T-helper 17 cell (primary cell): ENCODE results near the gene DOCK1. TPM values are rescaled to one million over a fixed set of nuclear protein-coding genes. Genes with fewer than 3 reads are reported as not detected.
"Not testable (repeated sequence)": the region's sequence is repeated elsewhere in the genome, so short reads cannot be mapped to it uniquely, and the experiment has no call there.

Experiments
- ATAC-seq: fragments of 150-1000 bp; cut with Tn5 transposase; 2 replicates; pipeline ENCODE4 v1.10.0; 2021; ENCODE audit warnings: mild to moderate bottlenecking, moderate library complexity
- DNase-seq, 3 donors: peaks; one replicate each; pipeline versions ENCODE4 v3.0.0 to v3.0.0-alpha.2; 2020 to 2021
- H3K9me3 ChIP-seq: one replicate; pipeline ENCODE4 v1.7.0; 2013; ENCODE audit warnings: low read length, mild to moderate bottlenecking; ENCODE audit not compliant: control insufficient read depth, poor library complexity, severe bottlenecking
- H3K27ac Mint-ChIP-seq: one replicate; pipeline ENCODE4 v1.8.0; 2022; ENCODE audit warnings: mild to moderate bottlenecking, moderate library complexity, mixed read lengths
- H3K27me3 Mint-ChIP-seq: one replicate; pipeline ENCODE4 v1.8.0; 2022; ENCODE audit warnings: mixed read lengths
- H3K36me3 Mint-ChIP-seq: one replicate; pipeline ENCODE4 v1.8.0; 2022; ENCODE audit warnings: low read depth, mixed read lengths
- H3K4me1 Mint-ChIP-seq: one replicate; pipeline ENCODE4 v1.8.0; 2022; ENCODE audit warnings: mild to moderate bottlenecking, mixed read lengths
- H3K4me3 Mint-ChIP-seq: one replicate; pipeline ENCODE4 v1.8.0; 2022; ENCODE audit warnings: mild to moderate bottlenecking, moderate library complexity, mixed read lengths
- total RNA-seq, 4 donors: library from RNA in 2 of 4; stranded (reverse) in 2 of 4; gene quantifications; one replicate each; pipeline ENCODE4 v1.2.3 and lab custom pipeline; 2022 to 2026

The DOCK1 gene
- total RNA-seq, 2 donors from 2014 or later, result 0.76 TPM; not detected in 1

GRCh38 chr10:126907423-126907970 lies 2.3 kb downstream of the DOCK1 start:
- H3K27me3 Mint-ChIP-seq, result peaks cover 25% of the 10 kb centered on the region
- no peak for DNase-seq
- no peak overlapping the region for H3K4me3 Mint-ChIP-seq
- no peak overlapping the region for H3K27ac Mint-ChIP-seq
- H3K4me1 Mint-ChIP-seq, result no peaks in the 10 kb centered on the region
- no peak for ATAC-seq
- H3K9me3 ChIP-seq, result no peaks in the 10 kb centered on the region
- H3K36me3 Mint-ChIP-seq, result peaks cover 4% of the 10 kb centered on the region

DNA sequence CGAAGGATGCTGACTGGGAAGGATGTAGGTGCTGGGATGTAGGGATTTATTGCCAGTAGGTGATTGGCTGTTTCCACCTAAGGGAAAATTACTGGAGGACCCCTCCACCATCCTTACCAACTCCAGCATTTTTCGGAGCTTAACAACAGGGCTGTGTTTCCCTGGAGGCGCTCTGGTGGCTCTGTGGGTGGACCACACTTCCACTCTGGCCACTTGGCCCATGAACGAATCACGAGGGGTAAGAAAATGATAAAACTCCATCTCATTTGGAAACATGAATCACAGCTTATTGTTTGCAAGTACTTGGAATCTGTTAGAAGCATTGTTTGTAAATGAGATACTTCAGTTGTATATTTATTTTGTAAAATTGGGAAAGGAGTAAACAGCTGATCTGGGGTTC lies 3.0 kb downstream of the DOCK1 start:
- ATAC-seq (no peak), DNase-seq (no peak)
- no peak overlapping the region for H3K4me3 Mint-ChIP-seq
- no peaks in the 10 kb centered on the region for H3K9me3 ChIP-seq
- H3K36me3 Mint-ChIP-seq, result peaks cover 4% of the 10 kb centered on the region
- peaks cover 24% of the 10 kb centered on the region for H3K27me3 Mint-ChIP-seq
- no peak overlapping the region for H3K27ac Mint-ChIP-seq
- H3K4me1 Mint-ChIP-seq, result no peaks in the 10 kb centered on the region

DNA sequence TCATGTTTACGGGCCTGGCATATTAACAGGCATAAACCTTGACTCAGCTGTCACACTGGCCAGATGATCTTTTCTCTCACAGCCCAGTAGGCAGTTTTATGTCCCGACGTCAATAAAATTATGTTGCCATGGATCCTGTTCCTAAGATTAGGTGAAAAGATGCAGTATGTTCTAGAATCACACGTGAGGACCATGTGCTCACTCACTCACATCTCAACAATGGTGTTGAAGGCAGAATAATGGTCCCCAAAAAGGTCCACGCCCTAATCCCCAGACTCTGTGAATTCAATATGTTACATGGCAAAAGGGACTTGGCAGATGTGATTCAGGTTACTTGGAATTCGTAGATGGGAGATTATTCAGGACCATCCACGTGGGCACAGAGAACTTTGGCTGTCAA lies 3.5 kb downstream of the DOCK1 start:
- Mint-ChIP-seq H3K4me1 (no peaks in the 10 kb centered on the region), H3K36me3 (peaks cover 4% of the 10 kb centered on the region), H3K27me3 (peaks cover 19% of the 10 kb centered on the region), H3K27ac (no peak overlapping the region), H3K4me3 (no peak overlapping the region)
- no peaks in the 10 kb centered on the region for H3K9me3 ChIP-seq
- DNase-seq (no peak), ATAC-seq (no peak)

GRCh38 chr10:126909147-126909546 lies 3.9 kb downstream of the DOCK1 start:
- Mint-ChIP-seq H3K4me3 (no peak overlapping the region), H3K4me1 (no peaks in the 10 kb centered on the region), H3K36me3 (peaks cover 4% of the 10 kb centered on the region), H3K27ac (no peak overlapping the region), H3K27me3 (peaks cover 15% of the 10 kb centered on the region)
- no peak for DNase-seq
- no peak for ATAC-seq
- no peaks in the 10 kb centered on the region for H3K9me3 ChIP-seq

GRCh38 chr10:126910196-126910595 lies 5.0 kb downstream of the DOCK1 start:
- Mint-ChIP-seq H3K27me3 (peaks cover 7% of the 10 kb centered on the region), H3K36me3 (no peaks in the 10 kb centered on the region)

DNA sequence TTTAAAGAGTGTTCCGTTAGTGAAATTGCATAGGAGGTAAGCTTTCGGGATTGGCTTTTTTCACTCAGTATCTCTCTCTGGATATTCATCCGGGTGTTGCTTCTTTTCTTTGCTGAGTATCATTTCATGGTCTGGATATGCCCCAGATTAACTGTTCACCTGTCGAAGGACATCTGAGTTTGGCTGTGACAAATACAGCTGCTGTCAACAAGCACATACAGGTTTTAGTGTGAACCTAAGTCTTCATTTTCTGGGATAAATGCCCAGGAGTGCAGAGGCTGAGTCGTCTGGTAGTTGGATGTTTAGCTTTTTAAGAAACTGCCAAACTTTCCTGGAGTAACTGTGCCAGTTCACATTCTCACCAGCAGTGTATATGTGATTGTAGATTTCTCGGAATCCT lies 5.6 kb downstream of the DOCK1 start:
- Mint-ChIP-seq H3K27me3 (peaks cover 7% of the 10 kb centered on the region), H3K4me3 (no peak overlapping the region), H3K27ac (no peak overlapping the region), H3K4me1 (no peaks in the 10 kb centered on the region), H3K36me3 (no peaks in the 10 kb centered on the region)
- no peaks in the 10 kb centered on the region for H3K9me3 ChIP-seq
- ATAC-seq, result no peak
- DNase-seq, result no peak

More at GRCh38 chr10:126910196-126910595, 5.0 kb downstream of the DOCK1 start:
- DNase-seq (no peak), ATAC-seq (no peak)
- no peaks in the 10 kb centered on the region for H3K9me3 ChIP-seq
- Mint-ChIP-seq H3K4me3 (no peak overlapping the region), H3K4me1 (no peaks in the 10 kb centered on the region), H3K27ac (no peak overlapping the region)

DNA sequence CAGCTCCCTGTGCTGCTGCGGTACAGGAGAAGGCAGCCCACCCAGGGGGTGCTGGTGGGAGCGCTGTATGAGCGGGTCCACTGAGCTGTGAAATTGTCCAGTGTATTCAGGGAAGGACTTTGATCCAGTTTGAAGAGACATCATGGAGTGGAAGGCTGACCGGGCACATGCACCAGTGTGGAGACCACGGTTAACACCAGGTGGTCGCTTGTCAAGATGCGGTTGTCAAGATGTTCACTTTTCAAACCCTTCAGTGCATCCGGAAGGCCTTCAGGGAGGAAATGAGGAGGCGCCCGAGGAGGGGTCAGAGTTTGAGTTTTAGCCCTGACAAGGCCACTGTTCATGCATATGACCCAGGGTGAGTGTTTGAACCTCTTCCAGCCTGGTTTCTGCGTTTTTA lies 6.1 kb downstream of the DOCK1 start:
- no peak for ATAC-seq
- Mint-ChIP-seq H3K4me3 (no peak overlapping the region), H3K4me1 (no peaks in the 10 kb centered on the region), H3K27ac (no peak overlapping the region), H3K27me3 (peaks cover 6% of the 10 kb centered on the region), H3K36me3 (no peaks in the 10 kb centered on the region)
- no peak for DNase-seq
- H3K9me3 ChIP-seq, result no peaks in the 10 kb centered on the region

DNA sequence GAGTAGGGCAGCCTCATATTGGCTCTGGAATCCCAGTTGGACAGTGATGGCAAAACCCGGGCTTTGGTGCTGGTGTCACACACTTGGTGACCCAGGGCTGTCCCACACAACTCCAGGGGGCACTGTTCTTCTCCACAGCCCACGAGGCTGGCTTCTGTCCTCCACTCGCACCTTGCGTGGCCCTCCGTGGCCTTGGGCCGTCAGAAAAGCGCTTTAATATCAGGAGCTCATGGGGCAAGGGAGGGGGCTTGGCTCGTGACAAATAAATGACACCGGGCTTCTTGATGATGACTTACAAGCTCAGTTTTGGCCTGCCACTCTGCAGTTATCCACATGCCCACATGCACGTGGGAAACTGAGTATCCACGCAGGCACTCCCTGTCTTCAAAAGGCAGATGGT lies 8.1 kb downstream of the DOCK1 start:
- H3K4me1 Mint-ChIP-seq, result no peaks in the 10 kb centered on the region
- no peaks in the 10 kb centered on the region for H3K36me3 Mint-ChIP-seq
- H3K27me3 Mint-ChIP-seq, result no peaks in the 10 kb centered on the region
- H3K9me3 ChIP-seq, result no peaks in the 10 kb centered on the region
- no peak overlapping the region for H3K4me3 Mint-ChIP-seq
- no peak overlapping the region for H3K27ac Mint-ChIP-seq
- ATAC-seq (no peak), DNase-seq (no peak)

- DNase-seq (no peak), ATAC-seq (no peak)
- no peak overlapping the region for H3K27ac Mint-ChIP-seq
- no peaks in the 10 kb centered on the region for H3K27me3 Mint-ChIP-seq
- no peak overlapping the region for H3K4me3 Mint-ChIP-seq
- H3K4me1 Mint-ChIP-seq, result no peaks in the 10 kb centered on the region
- H3K36me3 Mint-ChIP-seq, result no peaks in the 10 kb centered on the region
- H3K9me3 ChIP-seq, result no peaks in the 10 kb centered on the region
Observed at GRCh38 chr10:126914561-126914960, 9.3 kb downstream of the DOCK1 start.

DNA sequence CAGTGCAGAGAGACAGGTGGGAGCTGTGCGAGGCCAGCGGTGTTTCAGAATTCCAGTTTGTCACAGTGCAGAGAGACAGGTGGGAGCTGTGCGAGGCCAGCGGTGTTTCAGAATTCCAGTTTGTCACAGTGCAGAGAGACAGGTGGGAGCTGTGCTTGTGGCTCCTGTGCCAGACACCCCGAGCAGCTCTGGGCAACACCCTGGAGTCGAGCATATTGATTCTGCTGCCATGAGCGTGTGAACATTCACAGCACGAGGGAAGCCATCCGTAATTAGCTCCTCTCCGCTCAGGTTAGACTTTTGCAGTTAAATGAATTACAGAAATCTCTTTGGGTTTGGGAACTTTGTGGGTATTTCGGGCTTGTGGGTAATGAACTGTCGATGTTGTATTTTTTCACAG lies 11.7 kb downstream of the DOCK1 start:
- DNase-seq, ATAC-seq, H3K4me3 Mint-ChIP-seq, H3K27ac Mint-ChIP-seq, H3K4me1 Mint-ChIP-seq, H3K27me3 Mint-ChIP-seq, H3K9me3 ChIP-seq, H3K36me3 Mint-ChIP-seq: not testable (repeated sequence)

GRCh38 chr10:126917375-126917774 lies 12.1 kb downstream of the DOCK1 start:
- Mint-ChIP-seq H3K27me3 (no peaks in the 10 kb centered on the region), H3K36me3 (no peaks in the 10 kb centered on the region)
- no peak for ATAC-seq

GRCh38 chr10:126917975-126918908 lies 13.0 kb downstream of the DOCK1 start:
- Mint-ChIP-seq H3K36me3 (no peaks in the 10 kb centered on the region), H3K27me3 (no peaks in the 10 kb centered on the region), H3K4me3 (no peak overlapping the region), H3K27ac (no peak overlapping the region), H3K4me1 (no peaks in the 10 kb centered on the region)
- H3K9me3 ChIP-seq, result no peaks in the 10 kb centered on the region
- no peak for ATAC-seq
- no peak for DNase-seq

More at GRCh38 chr10:126917375-126917774, 12.1 kb downstream of the DOCK1 start:
- DNase-seq, result no peak
- Mint-ChIP-seq H3K4me1 (no peaks in the 10 kb centered on the region), H3K4me3 (no peak overlapping the region), H3K27ac (no peak overlapping the region)
- H3K9me3 ChIP-seq, result no peaks in the 10 kb centered on the region

DNA sequence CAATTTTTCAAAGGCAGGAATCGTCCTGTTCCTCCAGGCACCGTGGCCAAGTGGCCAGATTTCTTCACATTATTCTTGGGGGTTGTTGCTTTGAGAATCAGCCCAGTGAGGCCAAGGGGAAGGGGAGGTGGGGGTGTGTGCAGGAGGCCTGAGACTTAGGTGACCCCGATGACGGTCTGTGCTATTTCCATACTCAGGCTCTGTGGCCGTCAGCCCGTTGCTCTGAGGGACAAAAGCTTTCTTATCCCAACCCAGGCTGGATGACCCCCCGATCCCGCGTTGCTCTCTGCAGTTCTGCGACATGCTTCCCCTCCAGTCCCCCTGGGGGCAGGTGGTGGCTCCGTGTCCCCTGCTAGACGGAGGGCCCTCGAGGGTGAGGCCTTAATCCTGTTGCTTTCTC lies 14.2 kb downstream of the DOCK1 start:
- Mint-ChIP-seq H3K4me3 (no peak overlapping the region), H3K27ac (no peak overlapping the region), H3K4me1 (no peaks in the 10 kb centered on the region), H3K36me3 (no peaks in the 10 kb centered on the region), H3K27me3 (no peaks in the 10 kb centered on the region)
- ATAC-seq (no peak), DNase-seq (no peak)
- no peaks in the 10 kb centered on the region for H3K9me3 ChIP-seq

DNA sequence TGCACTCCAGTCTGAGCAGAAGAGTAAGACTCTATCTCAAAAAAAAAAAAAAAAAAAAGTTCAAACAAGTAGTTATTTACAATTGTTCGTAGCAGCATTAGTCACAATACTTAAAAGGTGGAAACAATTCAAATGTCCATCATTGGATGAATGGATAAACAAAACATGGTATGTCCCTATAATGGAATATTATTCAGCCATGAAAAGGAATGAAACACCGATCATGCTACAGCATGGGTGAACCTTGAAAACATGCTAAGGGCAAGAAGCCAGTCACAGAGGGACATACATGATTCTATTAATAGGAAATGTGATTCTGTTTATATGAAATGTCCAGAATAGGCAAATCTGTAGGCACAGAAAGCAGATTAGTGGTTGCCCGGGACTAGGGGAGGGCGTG lies 15.9 kb downstream of the DOCK1 start:
- ATAC-seq, result no peak
- Mint-ChIP-seq H3K4me3 (no peak overlapping the region), H3K36me3 (no peaks in the 10 kb centered on the region), H3K4me1 (no peaks in the 10 kb centered on the region), H3K27ac (no peak overlapping the region), H3K27me3 (no peaks in the 10 kb centered on the region)
- DNase-seq, result no peak
- no peaks in the 10 kb centered on the region for H3K9me3 ChIP-seq
